HG03108 (cell line): ENCODE data around the gene C1QTNF8.

Experiments used
- ATAC-seq: cut with Tn5 transposase; IDR thresholded peaks from one replicate; pipeline ENCODE4 v1.9.1; 2021; ENCODE audit warnings: moderate library complexity; ENCODE audit not compliant: unreplicated experiment

C1QTNF8 gene

GRCh38 chr16:1127971-1128715, 32.1 kb upstream of the C1QTNF8 start:
- ATAC-seq = no peak

- no peak for ATAC-seq
These were observed 31.1 kb upstream of the C1QTNF8 start for GRCh38 chr16:1127101-1127500.

GRCh38 chr16:1126586-1126985, 30.5 kb upstream of the C1QTNF8 start:
- ATAC-seq = no peak

GRCh38 chr16:1126044-1126443, 30.0 kb upstream of the C1QTNF8 start:
- ATAC-seq = no peak

- no peak for ATAC-seq
These were observed 29.4 kb upstream of the C1QTNF8 start for GRCh38 chr16:1125471-1125870.

- no peak for ATAC-seq
These were observed 28.8 kb upstream of the C1QTNF8 start for GRCh38 chr16:1124795-1125194.

- no peak for ATAC-seq
These were observed 28.2 kb upstream of the C1QTNF8 start for GRCh38 chr16:1124291-1124690.

GRCh38 chr16:1123525-1124230, 27.6 kb upstream of the C1QTNF8 start:
- no peak for ATAC-seq

GRCh38 chr16:1122398-1122765, 26.3 kb upstream of the C1QTNF8 start:
- no peak for ATAC-seq

GRCh38 chr16:1121601-1122397, 25.8 kb upstream of the C1QTNF8 start:
- ATAC-seq = no peak

GRCh38 chr16:1121009-1121408, 25.0 kb upstream of the C1QTNF8 start:
- no peak for ATAC-seq

GRCh38 chr16:1120577-1120941, 24.5 kb upstream of the C1QTNF8 start:
- ATAC-seq = no peak

- no peak for ATAC-seq
These were observed 23.9 kb upstream of the C1QTNF8 start for GRCh38 chr16:1119766-1120576.

GRCh38 chr16:1119129-1119528, 23.1 kb upstream of the C1QTNF8 start:
- no peak for ATAC-seq

- ATAC-seq = no peak
These were observed 21.9 kb upstream of the C1QTNF8 start for GRCh38 chr16:1117926-1118325.

- no peak for ATAC-seq
These were observed 21.3 kb upstream of the C1QTNF8 start for GRCh38 chr16:1117176-1117900.

GRCh38 chr16:1116693-1117077, 20.6 kb upstream of the C1QTNF8 start:
- ATAC-seq = no peak

GRCh38 chr16:1113889-1114526, 18.0 kb upstream of the C1QTNF8 start:
- ATAC-seq = no peak

- no peak for ATAC-seq
These were observed 17.4 kb upstream of the C1QTNF8 start for GRCh38 chr16:1113489-1113888.
